ENCODE results near the gene SNRPD1.

DNA sequence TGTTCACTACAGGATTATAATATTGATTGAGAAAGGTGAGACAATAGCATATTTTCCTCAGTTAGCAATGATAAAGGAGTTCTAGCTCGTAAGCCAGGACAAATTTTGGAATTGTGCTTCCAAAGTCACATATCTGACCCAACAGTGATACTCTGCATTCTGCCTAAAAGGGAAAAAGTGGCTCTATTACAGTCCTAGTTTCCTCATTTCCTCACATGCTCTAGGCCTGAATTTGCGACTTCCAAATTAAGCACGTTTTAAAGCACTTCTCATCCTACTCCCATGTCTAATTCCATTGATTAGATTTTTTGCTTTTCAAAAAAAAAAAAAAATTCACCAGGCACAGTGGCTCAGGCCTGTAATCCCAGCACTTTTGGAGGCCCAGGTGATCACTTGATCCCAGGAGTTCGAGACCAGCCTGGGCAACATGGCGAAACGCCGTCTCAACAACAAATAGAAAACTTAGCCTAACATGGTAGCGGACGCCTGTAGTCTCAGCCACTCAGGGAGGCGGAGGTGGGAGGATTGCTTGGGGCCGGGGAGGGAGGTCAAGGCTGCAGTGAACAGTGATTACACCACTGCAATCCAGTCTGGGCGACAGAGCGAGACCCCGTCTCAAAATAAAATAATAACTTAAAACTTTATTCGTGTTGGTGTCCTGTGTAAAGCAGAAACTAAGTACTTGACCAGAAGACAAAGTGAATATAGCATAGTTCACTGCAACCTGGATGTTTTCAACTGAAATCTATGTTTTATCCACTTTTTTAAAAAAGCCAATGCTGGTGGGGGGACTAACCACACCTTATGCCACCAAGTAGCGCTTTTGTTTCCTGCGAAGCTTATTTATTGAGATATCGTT is 13.2 kb upstream of the SNRPD1 start:
- TF ChIP-seq POLR2A (IDR thresholded peaks at IDR 0.05; ENCODE audit: low read length) (no peak), GATA1 (IDR thresholded peaks at IDR 0.05; ENCODE audit: low read depth, low read length) (no peak)
